Sigmoid colon (tissue), 3 donors: ENCODE measurements around the gene SF3B5.

ENCODE experiments used
- POLR2A ChIP-seq, 2 donors: fragments of 450-650 bp; IDR thresholded peaks; one replicate each; pipeline ENCODE4 v1.6.1; 2016; ENCODE audit warnings: antibody characterized with exemption in 2 of 2, mild to moderate bottlenecking in 2 of 2, moderate library complexity in 2 of 2
- TF ChIP-seq, protein P1 (sequence below), 4 experiments: fragments of 450-650 bp in 3 of 4; fragments of 200-600 bp in 1 of 4; IDR thresholded peaks; one replicate each; pipeline ENCODE4 v1.5.1; 2016 to 2019; ENCODE audit warnings: antibody characterized with exemption in 4 of 4, mild to moderate bottlenecking in 3 of 4, moderate library complexity in 2 of 4

DNA sequence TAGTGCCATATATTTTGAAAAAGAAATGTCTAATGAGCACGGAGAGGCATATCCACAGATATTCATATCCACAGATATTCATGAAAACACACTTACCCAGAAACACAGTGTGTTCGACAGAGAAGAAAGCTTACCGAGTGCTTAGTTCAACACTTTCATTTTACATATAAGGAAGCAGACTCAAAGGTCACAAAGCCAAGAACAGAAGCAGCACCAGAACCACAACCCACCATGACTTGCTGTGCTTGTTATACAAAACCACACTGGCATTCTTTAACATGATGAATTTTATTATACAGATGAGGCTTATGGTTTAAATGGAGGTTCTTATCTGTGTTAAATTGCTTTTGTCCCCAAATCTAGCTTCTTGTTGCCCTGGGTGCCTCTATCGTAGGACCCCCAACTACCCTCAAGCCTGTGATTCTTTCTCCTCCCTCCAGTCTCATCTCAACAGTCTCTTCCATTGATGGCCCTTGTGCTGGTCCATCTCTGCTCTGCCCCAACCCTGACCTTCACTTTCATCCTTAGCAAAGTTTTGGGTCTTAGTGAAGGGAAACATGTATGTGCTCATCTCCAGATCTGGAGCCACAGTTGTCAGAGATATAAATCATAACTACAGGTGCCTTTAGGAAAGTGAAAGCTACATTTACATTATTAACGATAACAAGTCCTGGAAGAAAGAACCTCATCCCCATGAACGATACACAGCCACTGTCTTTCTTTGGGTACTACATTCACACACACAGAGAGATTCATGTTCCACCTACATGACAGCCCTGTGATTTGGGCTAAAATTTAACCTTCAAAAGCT is 40.0 kb downstream of the SF3B5 start:
- no peak for TF ChIP-seq POLR2A (IDR thresholded peaks at IDR 0.05)
- TF ChIP-seq, protein P1, sequence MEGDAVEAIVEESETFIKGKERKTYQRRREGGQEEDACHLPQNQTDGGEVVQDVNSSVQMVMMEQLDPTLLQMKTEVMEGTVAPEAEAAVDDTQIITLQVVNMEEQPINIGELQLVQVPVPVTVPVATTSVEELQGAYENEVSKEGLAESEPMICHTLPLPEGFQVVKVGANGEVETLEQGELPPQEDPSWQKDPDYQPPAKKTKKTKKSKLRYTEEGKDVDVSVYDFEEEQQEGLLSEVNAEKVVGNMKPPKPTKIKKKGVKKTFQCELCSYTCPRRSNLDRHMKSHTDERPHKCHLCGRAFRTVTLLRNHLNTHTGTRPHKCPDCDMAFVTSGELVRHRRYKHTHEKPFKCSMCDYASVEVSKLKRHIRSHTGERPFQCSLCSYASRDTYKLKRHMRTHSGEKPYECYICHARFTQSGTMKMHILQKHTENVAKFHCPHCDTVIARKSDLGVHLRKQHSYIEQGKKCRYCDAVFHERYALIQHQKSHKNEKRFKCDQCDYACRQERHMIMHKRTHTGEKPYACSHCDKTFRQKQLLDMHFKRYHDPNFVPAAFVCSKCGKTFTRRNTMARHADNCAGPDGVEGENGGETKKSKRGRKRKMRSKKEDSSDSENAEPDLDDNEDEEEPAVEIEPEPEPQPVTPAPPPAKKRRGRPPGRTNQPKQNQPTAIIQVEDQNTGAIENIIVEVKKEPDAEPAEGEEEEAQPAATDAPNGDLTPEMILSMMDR (IDR thresholded peaks at IDR 0.05) = no peak
